OCI-LY3 (cell line): ENCODE results near the gene PADI3.

Experiments used
- H2AFZ ChIP-seq: fragments of 200-600, 300-600 bp; shearing (Covaris generic); 2 replicates; pipeline ENCODE4 v1.6.0; 2014; ENCODE audit warnings: antibody characterized with exemption, low read depth, low read length
- H3K27ac ChIP-seq: fragments of 200-600, 300-600 bp; sonication (generic); 2 replicates; pipeline ENCODE4 v1.5.1; 2014; ENCODE audit warnings: mild to moderate bottlenecking, low read length, moderate library complexity, mixed read lengths
- H3K27me3 ChIP-seq: fragments of 200-600, 300-600 bp; sonication (generic); 2 replicates; pipeline ENCODE4 v1.6.1; 2014; ENCODE audit warnings: low read depth, low read length, mixed read lengths
- H3K36me3 ChIP-seq: fragments of 200-600, 300-600 bp; sonication (generic); replicated peaks from 2 replicates; pipeline ENCODE3; 2014; ENCODE audit warnings: low read depth, low read length, mixed read lengths
- H3K4me1 ChIP-seq: fragments of 300-600, 200-600 bp; sonication (generic); 2 replicates; pipeline ENCODE4 v1.6.1; 2014; ENCODE audit warnings: low read length, mixed read lengths
- H3K4me2 ChIP-seq: fragments of 200-600, 300-600 bp; sonication (generic); 2 replicates; pipeline ENCODE4 v1.6.1; 2014; ENCODE audit warnings: low read length, mixed read lengths
- H3K4me3 ChIP-seq: fragments of 300-600, 200-600 bp; sonication (generic); 2 replicates; pipeline ENCODE4 v1.5.1; 2014; ENCODE audit warnings: antibody characterized with exemption, mild to moderate bottlenecking, low read length, moderate library complexity
- H3K79me2 ChIP-seq: fragments of 300-600, 200-600 bp; shearing (Covaris generic); 2 replicates; pipeline ENCODE4 v1.6.1; 2014; ENCODE audit warnings: mild to moderate bottlenecking, low read length, mixed read lengths
- H3K9ac ChIP-seq: fragments of 300-600, 200-600 bp; shearing (Covaris generic); 2 replicates; pipeline ENCODE4 v1.6.0; 2014; ENCODE audit warnings: mild to moderate bottlenecking, low read length, moderate library complexity
- H3K9me3 ChIP-seq: fragments of 200-600, 300-600 bp; shearing (Covaris generic); 2 replicates; pipeline ENCODE4 v1.6.1; 2014; ENCODE audit warnings: low read length, mixed read lengths; ENCODE audit not compliant: insufficient read depth
- H4K20me1 ChIP-seq: fragments of 200-600, 300-600 bp; sonication (generic); 2 replicates; pipeline ENCODE4 v1.6.1; 2016; ENCODE audit warnings: low read length, mixed read lengths; ENCODE audit not compliant: insufficient read depth
- EZH2phosphoT487 ChIP-seq: fragments of 200-600 bp; shearing (Covaris generic); IDR thresholded peaks from 2 replicates; pipeline ENCODE4 v1.6.1; 2018; ENCODE audit warnings: antibody characterized with exemption, mixed run types, low read depth
- TF ChIP-seq, protein P1 (sequence below): fragments of 200-600, 300-600 bp; sonication (generic); IDR thresholded peaks from 2 replicates; pipeline ENCODE4 v1.5.1; 2014; ENCODE audit warnings: antibody characterized with exemption, low read length, low read depth

The PADI3 gene

GRCh38 chr1:17265950-17266349, 17.1 kb downstream of the PADI3 start:
- no peaks in the 10 kb centered on the region for H4K20me1 ChIP-seq
- no peak overlapping the region for H2AFZ ChIP-seq
- no peak for TF ChIP-seq EZH2phosphoT487
- TF ChIP-seq, protein P1, sequence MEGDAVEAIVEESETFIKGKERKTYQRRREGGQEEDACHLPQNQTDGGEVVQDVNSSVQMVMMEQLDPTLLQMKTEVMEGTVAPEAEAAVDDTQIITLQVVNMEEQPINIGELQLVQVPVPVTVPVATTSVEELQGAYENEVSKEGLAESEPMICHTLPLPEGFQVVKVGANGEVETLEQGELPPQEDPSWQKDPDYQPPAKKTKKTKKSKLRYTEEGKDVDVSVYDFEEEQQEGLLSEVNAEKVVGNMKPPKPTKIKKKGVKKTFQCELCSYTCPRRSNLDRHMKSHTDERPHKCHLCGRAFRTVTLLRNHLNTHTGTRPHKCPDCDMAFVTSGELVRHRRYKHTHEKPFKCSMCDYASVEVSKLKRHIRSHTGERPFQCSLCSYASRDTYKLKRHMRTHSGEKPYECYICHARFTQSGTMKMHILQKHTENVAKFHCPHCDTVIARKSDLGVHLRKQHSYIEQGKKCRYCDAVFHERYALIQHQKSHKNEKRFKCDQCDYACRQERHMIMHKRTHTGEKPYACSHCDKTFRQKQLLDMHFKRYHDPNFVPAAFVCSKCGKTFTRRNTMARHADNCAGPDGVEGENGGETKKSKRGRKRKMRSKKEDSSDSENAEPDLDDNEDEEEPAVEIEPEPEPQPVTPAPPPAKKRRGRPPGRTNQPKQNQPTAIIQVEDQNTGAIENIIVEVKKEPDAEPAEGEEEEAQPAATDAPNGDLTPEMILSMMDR = no peak
- no peaks in the 10 kb centered on the region for H3K79me2 ChIP-seq
- H3K9ac ChIP-seq = no peak overlapping the region
- no peaks in the 10 kb centered on the region for H3K36me3 ChIP-seq
- no peak overlapping the region for H3K4me3 ChIP-seq
- H3K27ac ChIP-seq = no peak overlapping the region
- no peaks in the 10 kb centered on the region for H3K9me3 ChIP-seq
- peaks cover 8% of the 10 kb centered on the region; the same call in 1 of the 2 replicates for H3K27me3 ChIP-seq
- no peak overlapping the region for H3K4me2 ChIP-seq
- no peaks in the 10 kb centered on the region for H3K4me1 ChIP-seq

DNA sequence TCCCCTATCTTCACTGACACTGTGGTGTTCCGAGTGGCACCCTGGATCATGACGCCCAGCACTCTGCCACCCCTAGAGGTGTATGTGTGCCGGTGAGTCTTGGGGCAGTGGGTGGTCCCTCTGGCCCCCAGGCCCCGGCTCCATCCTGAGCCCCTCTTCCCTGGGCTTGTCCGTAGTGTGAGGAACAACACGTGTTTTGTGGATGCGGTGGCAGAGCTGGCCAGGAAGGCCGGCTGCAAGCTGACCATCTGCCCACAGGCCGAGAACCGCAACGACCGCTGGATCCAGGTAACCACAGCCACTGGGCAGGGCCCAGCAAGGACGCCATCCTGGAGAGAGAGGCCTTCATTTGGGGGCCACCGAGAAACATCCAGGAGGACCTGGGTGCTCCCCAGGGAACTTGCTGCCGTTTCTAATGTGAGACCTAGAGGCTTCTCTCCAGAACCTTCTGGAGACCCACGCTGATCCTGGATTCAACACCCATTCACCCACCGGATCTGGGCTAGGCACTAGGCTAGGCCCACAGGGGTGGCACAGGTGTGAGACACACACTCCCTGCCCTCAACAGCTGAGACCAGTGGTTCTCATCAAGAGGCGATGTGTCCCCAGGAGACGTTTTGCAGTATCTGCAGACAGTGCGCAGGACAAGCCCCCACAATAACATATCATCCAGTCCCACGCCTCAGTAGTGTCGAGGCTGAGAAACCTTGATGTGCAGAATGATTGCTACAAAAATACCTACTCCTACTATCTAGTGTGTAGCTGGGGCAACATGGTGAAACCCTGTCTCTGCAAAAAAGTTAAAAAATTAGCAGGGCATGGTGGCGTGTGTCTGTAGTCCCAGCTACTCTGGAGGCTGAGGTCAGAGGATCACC, 22.2 kb downstream of the PADI3 start:
- H3K4me2 ChIP-seq = no peak overlapping the region
- no peaks in the 10 kb centered on the region for H3K4me1 ChIP-seq
- H3K27me3 ChIP-seq = no peaks in the 10 kb centered on the region
- H3K36me3 ChIP-seq = no peaks in the 10 kb centered on the region
- no peak overlapping the region for H3K27ac ChIP-seq
- no peaks in the 10 kb centered on the region for H3K9me3 ChIP-seq
- no peak overlapping the region for H2AFZ ChIP-seq
- H4K20me1 ChIP-seq = no peaks in the 10 kb centered on the region
- no peaks in the 10 kb centered on the region for H3K79me2 ChIP-seq
- TF ChIP-seq, protein P1 = no peak
- no peak for TF ChIP-seq EZH2phosphoT487
- H3K4me3 ChIP-seq = no peak overlapping the region
- H3K9ac ChIP-seq = no peak overlapping the region

GRCh38 chr1:17272066-17272465, 23.2 kb downstream of the PADI3 start:
- no peak for TF ChIP-seq EZH2phosphoT487
- TF ChIP-seq, protein P1 = no peak
- Histone ChIP-seq H3K4me3 (no peak overlapping the region), H3K4me1 (no peaks in the 10 kb centered on the region), H3K4me2 (no peak overlapping the region), H3K27me3 (no peaks in the 10 kb centered on the region), H4K20me1 (no peaks in the 10 kb centered on the region), H3K79me2 (no peaks in the 10 kb centered on the region), H3K27ac (no peak overlapping the region), H3K36me3 (no peaks in the 10 kb centered on the region), H3K9ac (no peak overlapping the region), H2AFZ (no peak overlapping the region), H3K9me3 (no peaks in the 10 kb centered on the region)

DNA sequence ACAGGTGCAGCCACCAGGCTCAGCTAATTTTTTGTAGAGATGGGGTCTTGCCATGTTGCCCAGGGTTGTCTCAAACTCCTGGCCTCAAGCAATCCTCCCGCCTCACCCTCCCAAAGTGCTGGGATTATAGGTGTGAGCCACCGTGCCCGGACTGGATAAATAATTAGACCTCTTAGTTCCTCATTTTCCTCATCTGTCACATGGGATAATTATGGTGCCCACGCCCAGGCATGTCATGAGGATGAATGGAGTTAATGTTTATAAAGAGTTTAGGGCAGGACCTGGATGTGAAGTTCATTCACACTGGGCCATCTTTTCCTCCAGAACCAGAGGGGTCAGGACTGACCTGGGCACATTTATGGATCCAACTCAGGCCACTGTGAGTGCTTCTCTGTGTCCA, 23.7 kb downstream of the PADI3 start:
- H3K9me3 ChIP-seq = no peaks in the 10 kb centered on the region
- no peak for TF ChIP-seq EZH2phosphoT487
- TF ChIP-seq, protein P1 = no peak
- no peaks in the 10 kb centered on the region for H3K27me3 ChIP-seq
- H3K79me2 ChIP-seq = no peaks in the 10 kb centered on the region
- H3K4me2 ChIP-seq = no peak overlapping the region
- no peak overlapping the region for H3K9ac ChIP-seq
- H2AFZ ChIP-seq = no peak overlapping the region
- no peaks in the 10 kb centered on the region for H3K4me1 ChIP-seq
- no peaks in the 10 kb centered on the region for H3K36me3 ChIP-seq
- H4K20me1 ChIP-seq = no peaks in the 10 kb centered on the region
- no peak overlapping the region for H3K27ac ChIP-seq
- H3K4me3 ChIP-seq = no peak overlapping the region
